ENCODE measurements around the gene YKT6.

DNA sequence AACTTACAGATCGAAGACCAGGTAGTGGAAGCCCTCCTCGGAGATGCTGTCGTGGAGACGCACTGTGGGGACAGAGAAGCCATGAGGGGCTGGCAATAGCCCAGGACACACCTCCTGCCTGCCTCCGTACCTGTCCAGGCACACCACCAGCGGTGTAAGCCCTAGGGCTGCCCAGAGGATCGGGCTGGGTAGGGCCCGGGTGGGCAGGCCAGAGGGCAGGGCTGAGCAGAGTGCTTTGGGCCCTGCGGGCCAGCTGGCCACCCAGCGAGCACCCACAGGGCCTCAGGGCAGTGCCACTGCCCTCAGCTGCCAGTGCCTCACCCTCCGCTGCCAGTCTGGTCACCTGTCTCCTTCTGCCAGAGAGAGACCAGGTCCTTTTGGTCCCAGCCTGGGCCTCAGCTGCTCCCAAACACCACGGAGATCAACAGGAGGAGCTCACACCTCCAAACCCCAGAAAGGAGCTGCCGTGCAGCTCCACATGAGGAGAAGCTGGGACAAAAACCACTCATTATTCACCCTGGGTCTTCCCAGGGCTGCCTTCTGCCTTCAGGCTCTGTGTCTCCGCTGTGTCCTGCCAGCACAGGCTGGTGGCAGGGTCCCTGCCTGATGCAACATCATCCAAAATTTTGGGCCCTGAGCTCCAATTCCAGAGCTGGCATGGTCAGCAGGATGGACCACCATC, 58.2 kb downstream of the YKT6 start:
- TF ChIP-seq, protein P1, sequence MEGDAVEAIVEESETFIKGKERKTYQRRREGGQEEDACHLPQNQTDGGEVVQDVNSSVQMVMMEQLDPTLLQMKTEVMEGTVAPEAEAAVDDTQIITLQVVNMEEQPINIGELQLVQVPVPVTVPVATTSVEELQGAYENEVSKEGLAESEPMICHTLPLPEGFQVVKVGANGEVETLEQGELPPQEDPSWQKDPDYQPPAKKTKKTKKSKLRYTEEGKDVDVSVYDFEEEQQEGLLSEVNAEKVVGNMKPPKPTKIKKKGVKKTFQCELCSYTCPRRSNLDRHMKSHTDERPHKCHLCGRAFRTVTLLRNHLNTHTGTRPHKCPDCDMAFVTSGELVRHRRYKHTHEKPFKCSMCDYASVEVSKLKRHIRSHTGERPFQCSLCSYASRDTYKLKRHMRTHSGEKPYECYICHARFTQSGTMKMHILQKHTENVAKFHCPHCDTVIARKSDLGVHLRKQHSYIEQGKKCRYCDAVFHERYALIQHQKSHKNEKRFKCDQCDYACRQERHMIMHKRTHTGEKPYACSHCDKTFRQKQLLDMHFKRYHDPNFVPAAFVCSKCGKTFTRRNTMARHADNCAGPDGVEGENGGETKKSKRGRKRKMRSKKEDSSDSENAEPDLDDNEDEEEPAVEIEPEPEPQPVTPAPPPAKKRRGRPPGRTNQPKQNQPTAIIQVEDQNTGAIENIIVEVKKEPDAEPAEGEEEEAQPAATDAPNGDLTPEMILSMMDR (IDR thresholded peaks at IDR 0.05; ENCODE audit: borderline replicate concordance, extremely low read depth, low read length, poor library complexity, severe bottlenecking), result no peak
- no peak for TF ChIP-seq EZH2 (IDR thresholded peaks at IDR 0.05; ENCODE audit: borderline replicate concordance, low read depth, low read length, severe bottlenecking)

All from DND-41 (cell line).